Right lobe of liver (tissue), 4 donors: Measurements from ENCODE around the gene PGA4.
"Not testable (repeated sequence)": the region's sequence is repeated elsewhere in the genome, so short reads cannot be mapped to it uniquely, and the experiment has no call there.

Experiments
- CTCF ChIP-seq, 4 donors: fragments of 200-600 bp in 3 of 4; fragments of 450-650 bp in 1 of 4; IDR thresholded peaks; one replicate each; pipeline versions ENCODE4 v1.5.1 to v1.8.0; 2016 to 2022; ENCODE audit warnings: antibody characterized with exemption in 4 of 4, mild to moderate bottlenecking in 2 of 4
- POLR2A ChIP-seq: fragments of 450-650 bp; IDR thresholded peaks from one replicate; pipeline ENCODE4 v1.6.1; 2017; ENCODE audit warnings: antibody characterized with exemption, mild to moderate bottlenecking
- donor health status: DM: no; HTN: no; CAD: no.
- donor health status: DM: no; HTN: no; CAD: no.
- donor health status: DM: no; HTN: yes; CAD: no.

DNA sequence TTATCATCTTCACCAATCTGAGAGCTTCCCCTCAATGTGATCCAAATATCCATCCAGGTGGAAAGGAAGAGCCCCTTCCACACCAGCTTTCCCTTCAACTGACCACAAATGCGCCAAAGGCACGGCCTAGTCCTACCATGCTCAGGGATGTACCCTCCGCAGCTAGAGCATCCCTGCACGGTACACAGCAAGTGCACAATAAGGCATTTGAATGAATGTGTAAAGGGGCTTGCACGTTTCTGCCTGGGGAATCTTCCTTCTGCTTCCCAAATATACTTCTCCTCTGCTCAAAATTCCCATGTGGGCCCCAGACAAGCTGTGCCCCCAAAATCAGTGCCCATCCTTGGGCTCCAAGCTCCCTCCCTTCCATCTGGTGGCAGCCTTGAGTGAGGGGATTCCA is 3.1 kb upstream of the PGA4 start:
- not testable (repeated sequence) for TF ChIP-seq CTCF (IDR thresholded peaks at IDR 0.05); POLR2A
